Nucleus accumbens (tissue), 56 donors: ENCODE measurements around the gene CRACR2A.
A peak's percentile ranks its signal among the peaks of the same experiment; 100 is the strongest.

Experiments
- DNase-seq, 56 donors: peaks; one replicate each; lab custom pipeline; 2025; lab: John Stamatoyannopoulos, UW

CRACR2A gene

GRCh38 chr12:3753544-3754284 lies 805 bp upstream of the CRACR2A start:
- no peak for DNase-seq

- peak in 1 of 56 donors; percentile 3 for DNase-seq
Measured at GRCh38 chr12:3752096-3752709, 706 bp downstream of the CRACR2A start.

GRCh38 chr12:3751151-3752095 lies 1.5 kb downstream of the CRACR2A start:
- DNase-seq = no peak

GRCh38 chr12:3750616-3751015 lies 2.3 kb downstream of the CRACR2A start:
- DNase-seq = no peak

GRCh38 chr12:3748620-3749019 lies 4.3 kb downstream of the CRACR2A start:
- no peak for DNase-seq

- no peak for DNase-seq
Measured at GRCh38 chr12:3747976-3748619, 4.8 kb downstream of the CRACR2A start.

GRCh38 chr12:3747543-3747942 lies 5.4 kb downstream of the CRACR2A start:
- no peak for DNase-seq

GRCh38 chr12:3746758-3747157 lies 6.2 kb downstream of the CRACR2A start:
- DNase-seq = no peak

GRCh38 chr12:3745152-3745551 lies 7.8 kb downstream of the CRACR2A start:
- no peak for DNase-seq

GRCh38 chr12:3744229-3744901 lies 8.5 kb downstream of the CRACR2A start:
- no peak for DNase-seq

GRCh38 chr12:3743803-3744202 lies 9.1 kb downstream of the CRACR2A start:
- DNase-seq = no peak

- DNase-seq = no peak
Measured at GRCh38 chr12:3741882-3742672, 10.8 kb downstream of the CRACR2A start.

GRCh38 chr12:3740480-3741231 lies 12.3 kb downstream of the CRACR2A start:
- no peak for DNase-seq

GRCh38 chr12:3735432-3735831 lies 17.5 kb downstream of the CRACR2A start:
- DNase-seq = no peak

- DNase-seq = no peak
Measured at GRCh38 chr12:3732901-3733300, 20.0 kb downstream of the CRACR2A start.

GRCh38 chr12:3730111-3730510 lies 22.8 kb downstream of the CRACR2A start:
- DNase-seq = no peak

GRCh38 chr12:3728686-3729085 lies 24.2 kb downstream of the CRACR2A start:
- no peak for DNase-seq

- DNase-seq = no peak
Measured at GRCh38 chr12:3727877-3728632, 24.9 kb downstream of the CRACR2A start.
